ENCODE measurements around the gene SAMM50. TPM values are rescaled to one million over a fixed set of nuclear protein-coding genes. Genes with fewer than 3 reads are reported as not detected.

Gene SAMM50
- total RNA-seq = 10 to 100 TPM; 37.6 to 43.0 TPM

GRCh38 chr22:43955040-43955882 is at the start of gene SAMM50:
TSS of gene SAMM50 (plus strand) at chr22:43955442. CDS start at chr22:43955578, 136 bp downstream.
- Mint-ChIP-seq H3K36me3 (ENCODE audit: insufficient read depth in 2 of 2) (peaks cover 3 to 4% of the 10 kb centered on the region in 2 donors), H3K4me1 (ENCODE audit: low read depth) (peaks cover 37% of the 10 kb centered on the region), H3K4me3 (peak within 1 kb of the TSS; percentile 91 to 100), H3K27me3 (ENCODE audit: low read depth) (no peaks in the 10 kb centered on the region), H3K9me3 (no peaks in the 10 kb centered on the region), H3K27ac (peak within 1 kb of the TSS; percentile 97)
- peak; percentile 93 to 94 for DNase-seq
- peak; percentile 96 to 97 for ATAC-seq (replicated peaks in 1 of 2)

GRCh38 chr22:43905681-43906080 is 49.6 kb upstream of the SAMM50 start:
- no peak for ATAC-seq (replicated peaks in 1 of 2)
- no peak for DNase-seq
- Mint-ChIP-seq H3K4me1 (ENCODE audit: low read depth) (no peaks in the 10 kb centered on the region), H3K27me3 (ENCODE audit: low read depth) (peaks cover 14% of the 10 kb centered on the region), H3K36me3 (ENCODE audit: insufficient read depth in 2 of 2) (no peaks in the 10 kb centered on the region), H3K4me3 (no peak overlapping the region), H3K27ac (no peak overlapping the region), H3K9me3 (no peaks in the 10 kb centered on the region)

DNA sequence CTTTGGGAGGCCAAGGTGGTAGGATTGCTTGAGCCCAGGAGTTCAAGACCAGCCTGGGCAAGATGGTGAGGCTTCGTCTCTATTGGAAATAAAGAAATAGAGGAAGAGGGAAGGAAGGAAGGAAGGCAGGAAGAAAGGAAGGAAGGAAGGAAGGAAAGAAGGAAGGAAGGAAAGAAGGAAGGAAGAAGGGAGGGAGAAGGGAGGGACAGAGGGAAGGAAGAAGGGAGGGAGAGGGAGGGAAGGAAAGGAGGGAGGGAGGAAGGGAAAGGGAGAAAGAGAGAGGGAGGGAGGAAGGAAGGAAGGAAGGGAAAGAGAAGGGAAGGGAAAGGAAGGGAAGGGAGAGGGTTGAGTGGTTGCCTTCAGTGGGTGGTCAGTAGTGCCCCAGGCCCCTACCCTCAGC is 45.5 kb upstream of the SAMM50 start:
- Mint-ChIP-seq H3K27ac (no peak overlapping the region), H3K36me3 (ENCODE audit: insufficient read depth in 2 of 2) (no peaks in the 10 kb centered on the region), H3K27me3 (ENCODE audit: low read depth) (peaks cover 31% of the 10 kb centered on the region), H3K4me1 (ENCODE audit: low read depth) (no peaks in the 10 kb centered on the region), H3K4me3 (no peak overlapping the region), H3K9me3 (no peaks in the 10 kb centered on the region)
- ATAC-seq (replicated peaks in 1 of 2) (no peak), DNase-seq (no peak)

GRCh38 chr22:43910178-43910695 is 45.0 kb upstream of the SAMM50 start:
- Mint-ChIP-seq H3K4me1 (ENCODE audit: low read depth) (no peaks in the 10 kb centered on the region), H3K9me3 (no peaks in the 10 kb centered on the region), H3K27ac (no peak overlapping the region), H3K27me3 (ENCODE audit: low read depth) (peaks cover 31% of the 10 kb centered on the region), H3K36me3 (ENCODE audit: insufficient read depth in 2 of 2) (no peaks in the 10 kb centered on the region), H3K4me3 (no peak overlapping the region)
- ATAC-seq (replicated peaks in 1 of 2) (no peak), DNase-seq (no peak)

DNA sequence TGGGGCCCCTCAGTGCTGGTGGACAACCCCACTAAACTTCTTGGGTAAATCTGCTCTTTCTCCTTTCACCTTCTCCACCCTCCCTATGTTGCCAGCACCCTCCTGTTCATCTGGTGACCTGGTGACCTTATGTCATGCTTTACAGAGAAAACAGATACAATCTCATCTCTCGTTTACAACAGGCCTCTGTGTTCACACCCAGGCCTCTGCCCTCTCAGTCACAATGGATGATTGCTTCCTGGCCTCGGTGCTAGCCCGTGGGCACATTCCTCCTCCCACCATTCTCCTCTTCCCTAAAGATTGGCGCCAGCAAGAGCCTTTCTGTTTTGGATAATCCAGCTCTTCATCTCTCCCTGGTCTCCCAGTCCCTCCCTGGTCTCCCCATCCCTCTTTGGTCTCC is 43.9 kb upstream of the SAMM50 start:
- no peak for ATAC-seq (replicated peaks in 1 of 2)
- no peak for DNase-seq
- Mint-ChIP-seq H3K27me3 (ENCODE audit: low read depth) (peaks cover 31% of the 10 kb centered on the region), H3K4me1 (ENCODE audit: low read depth) (no peaks in the 10 kb centered on the region), H3K9me3 (no peaks in the 10 kb centered on the region), H3K27ac (no peak overlapping the region), H3K4me3 (no peak overlapping the region), H3K36me3 (ENCODE audit: insufficient read depth in 2 of 2) (no peaks in the 10 kb centered on the region)

DNA sequence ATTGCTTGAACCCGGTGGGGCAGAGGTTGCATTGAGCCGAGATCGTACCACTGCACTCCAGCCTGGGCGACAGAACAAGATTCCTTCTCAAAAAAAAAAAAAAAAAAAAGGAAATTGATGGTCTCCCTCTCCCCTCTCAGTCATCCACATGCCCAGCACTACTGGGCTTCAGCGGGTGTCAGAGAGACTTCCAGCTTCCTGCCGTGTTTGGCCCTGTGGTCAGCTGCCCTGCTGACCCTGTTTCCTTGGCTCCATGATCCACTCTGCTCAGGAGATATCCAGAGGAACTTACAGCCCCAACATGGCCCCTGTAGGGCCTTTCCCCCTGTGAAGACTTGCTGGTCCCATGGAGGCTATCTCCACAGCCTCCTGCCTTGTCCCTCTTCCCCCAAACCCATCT is 37.7 kb upstream of the SAMM50 start:
- ATAC-seq (replicated peaks in 1 of 2) (no peak), DNase-seq (no peak)
- Mint-ChIP-seq H3K4me1 (ENCODE audit: low read depth) (no peaks in the 10 kb centered on the region), H3K9me3 (no peaks in the 10 kb centered on the region), H3K4me3 (no peak overlapping the region), H3K27ac (no peak overlapping the region), H3K27me3 (ENCODE audit: low read depth) (peaks cover 12% of the 10 kb centered on the region), H3K36me3 (ENCODE audit: insufficient read depth in 2 of 2) (no peaks in the 10 kb centered on the region)

DNA sequence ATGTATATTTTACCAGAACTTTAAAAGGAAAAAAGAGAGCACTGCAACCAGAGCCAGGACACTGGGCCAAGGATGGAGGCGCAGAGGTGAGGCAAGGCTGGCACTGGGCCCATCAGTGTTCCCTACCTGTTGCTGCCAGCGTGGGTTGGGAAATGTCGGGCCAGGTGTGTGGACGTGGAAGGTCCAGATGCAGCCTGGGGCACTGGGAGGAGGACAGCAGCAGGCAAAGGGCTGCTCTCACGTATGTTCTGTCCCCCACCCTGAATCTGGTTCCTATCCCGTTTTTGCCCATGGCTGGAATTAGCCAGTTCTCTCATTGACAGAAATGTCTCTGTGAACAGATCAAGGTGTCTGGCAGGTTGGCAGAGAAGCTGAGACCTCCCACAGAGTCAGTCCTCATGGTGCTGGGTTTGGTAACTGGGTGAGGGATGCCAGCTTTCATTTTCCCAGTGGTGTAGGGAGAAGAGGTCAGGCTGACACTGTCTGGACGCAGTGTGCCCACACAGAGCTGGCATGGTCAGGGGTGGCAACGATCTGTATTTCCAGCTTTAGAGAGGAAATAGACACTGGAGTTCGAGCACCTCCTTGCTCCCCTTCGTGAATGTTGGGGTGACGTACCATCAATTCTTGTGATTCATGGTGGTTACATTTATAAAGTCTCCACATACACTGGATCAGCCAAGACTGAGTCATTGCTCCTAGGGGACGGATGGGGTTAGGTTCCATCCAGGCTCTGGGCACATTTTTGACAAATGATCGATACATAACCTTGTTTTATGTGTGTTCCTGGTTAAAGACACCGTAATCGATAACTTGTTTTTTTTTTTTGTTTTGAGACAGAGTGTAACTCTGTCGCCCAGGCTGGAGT is 35.9 kb upstream of the SAMM50 start:
- Mint-ChIP-seq H3K4me3 (no peak overlapping the region), H3K9me3 (no peaks in the 10 kb centered on the region)
- ATAC-seq (replicated peaks in 1 of 2) = no peak

GRCh38 chr22:43921370-43921769 is 33.9 kb upstream of the SAMM50 start:
- Mint-ChIP-seq H3K9me3 (no peaks in the 10 kb centered on the region), H3K4me1 (ENCODE audit: low read depth) (peaks cover 4% of the 10 kb centered on the region), H3K4me3 (no peak overlapping the region), H3K27me3 (ENCODE audit: low read depth) (peaks cover 21% of the 10 kb centered on the region), H3K27ac (no peak overlapping the region), H3K36me3 (ENCODE audit: insufficient read depth in 2 of 2) (peaks cover 0 to 3% of the 10 kb centered on the region in 2 donors)
- DNase-seq = no peak
- ATAC-seq (replicated peaks in 1 of 2) = no peak

More for the DNA sequence above, 35.9 kb upstream of the SAMM50 start:
- H3K27me3 Mint-ChIP-seq (ENCODE audit: low read depth) = peaks cover 10% of the 10 kb centered on the region
- peaks cover 4% of the 10 kb centered on the region for H3K4me1 Mint-ChIP-seq (ENCODE audit: low read depth)
- H3K36me3 Mint-ChIP-seq (ENCODE audit: insufficient read depth in 2 of 2) = peaks cover 0 to 3% of the 10 kb centered on the region in 2 donors
- DNase-seq = no peak
- H3K27ac Mint-ChIP-seq = no peak overlapping the region

DNA sequence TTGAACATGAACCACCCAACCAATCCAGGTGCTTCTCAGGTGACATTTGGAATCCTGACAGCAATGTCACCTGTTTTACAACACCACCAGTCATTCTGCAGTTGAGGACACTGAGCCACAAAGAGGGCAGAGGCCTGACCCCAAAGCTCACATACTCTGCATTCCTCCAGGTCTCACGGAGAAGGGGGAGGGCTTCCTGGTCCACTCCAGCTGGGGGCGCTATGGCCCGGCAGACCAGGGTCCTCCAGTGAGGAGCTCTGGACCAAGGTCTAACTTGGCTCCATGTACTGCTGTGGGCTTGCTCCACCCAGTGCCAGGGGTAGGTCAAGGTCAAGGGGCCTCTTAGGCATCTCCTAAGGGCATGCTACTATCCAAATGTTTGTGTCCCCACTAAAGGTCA is 33.1 kb upstream of the SAMM50 start:
- Mint-ChIP-seq H3K36me3 (ENCODE audit: insufficient read depth in 2 of 2) (peaks cover 0 to 3% of the 10 kb centered on the region in 2 donors), H3K27me3 (ENCODE audit: low read depth) (peaks cover 21% of the 10 kb centered on the region)

DNA sequence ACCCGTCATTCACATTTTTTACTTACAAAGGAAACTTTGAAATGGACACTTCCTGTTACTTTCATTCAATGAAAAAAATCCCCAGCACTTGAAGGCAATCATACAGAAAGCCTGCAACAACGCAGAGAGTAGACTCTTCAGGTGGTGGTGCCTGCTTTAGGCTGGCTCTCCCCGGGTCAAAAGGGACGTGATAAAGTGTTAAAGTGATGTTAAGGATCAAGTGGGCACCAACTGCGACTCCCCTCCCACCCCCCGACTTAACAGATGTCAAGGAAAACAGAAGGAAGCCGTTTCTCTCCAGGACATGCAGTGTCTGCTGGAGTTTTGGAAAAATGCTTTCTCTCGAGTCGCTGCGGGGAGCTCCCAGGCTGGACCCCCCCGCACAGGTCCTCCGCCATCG is 32.1 kb upstream of the SAMM50 start:
- peak; percentile 7 to 20 for DNase-seq
- H3K4me3 Mint-ChIP-seq = peak overlapping the region; percentile 84 to 87
- peak; percentile 21 to 27 for ATAC-seq (replicated peaks in 1 of 2)
- H3K27ac Mint-ChIP-seq = no peak overlapping the region
- peaks cover 0 to 3% of the 10 kb centered on the region in 2 donors for H3K36me3 Mint-ChIP-seq (ENCODE audit: insufficient read depth in 2 of 2)
- H3K27me3 Mint-ChIP-seq (ENCODE audit: low read depth) = peaks cover 21% of the 10 kb centered on the region
- H3K9me3 Mint-ChIP-seq = no peaks in the 10 kb centered on the region
- peaks cover 4% of the 10 kb centered on the region for H3K4me1 Mint-ChIP-seq (ENCODE audit: low read depth)

More for the DNA sequence above, 33.1 kb upstream of the SAMM50 start:
- Mint-ChIP-seq H3K4me3 (peak overlapping the region in 1 of 2 donors; percentile 6), H3K4me1 (ENCODE audit: low read depth) (peaks cover 4% of the 10 kb centered on the region), H3K27ac (no peak overlapping the region), H3K9me3 (no peaks in the 10 kb centered on the region)
- ATAC-seq (replicated peaks in 1 of 2) (no peak), DNase-seq (no peak)

- H3K27me3 Mint-ChIP-seq (ENCODE audit: low read depth) = peaks cover 16% of the 10 kb centered on the region
- ATAC-seq (replicated peaks in 1 of 2) (peak; percentile 93 to 94), DNase-seq (peak; percentile 86 to 88)
- H3K4me3 Mint-ChIP-seq = peak within 1 kb of the TSS; percentile 85 to 87
- H3K4me1 Mint-ChIP-seq (ENCODE audit: low read depth) = peaks cover 4% of the 10 kb centered on the region
- peaks cover 0 to 3% of the 10 kb centered on the region in 2 donors for H3K36me3 Mint-ChIP-seq (ENCODE audit: insufficient read depth in 2 of 2)
- no peak within 1 kb of the TSS for H3K27ac Mint-ChIP-seq
- no peaks in the 10 kb centered on the region for H3K9me3 Mint-ChIP-seq
Measured at GRCh38 chr22:43923631-43924464, 31.4 kb upstream of the SAMM50 start, which contains the start of gene PNPLA3. TSS of gene PNPLA3 (plus strand) at chr22:43923805. CDS start at chr22:43923912, 107 bp downstream.

GRCh38 chr22:43924877-43925276 is 30.4 kb upstream of the SAMM50 start:
- H3K9me3 Mint-ChIP-seq = no peaks in the 10 kb centered on the region
- H3K27ac Mint-ChIP-seq = no peak overlapping the region
- peaks cover 11% of the 10 kb centered on the region for H3K27me3 Mint-ChIP-seq (ENCODE audit: low read depth)
- peaks cover 0 to 3% of the 10 kb centered on the region in 2 donors for H3K36me3 Mint-ChIP-seq (ENCODE audit: insufficient read depth in 2 of 2)
- DNase-seq (no peak), ATAC-seq (replicated peaks in 1 of 2) (no peak)
- peak overlapping the region; percentile 72 to 87 for H3K4me3 Mint-ChIP-seq
- H3K4me1 Mint-ChIP-seq (ENCODE audit: low read depth) = peaks cover 4% of the 10 kb centered on the region

Measured in activated T-cell treated with anti-CD3 and anti-CD28 coated beads, Interleukin-2, amount 50 U/mL, for 72 hours (primary cell).